HepG2 (cell line): ENCODE measurements around the gene SYMPK.

Experiments
- CTCF ChIP-seq: sonication (generic); formaldehyde crosslinking; IDR thresholded peaks from 2 replicates; pipeline ENCODE4 v1.5.0; 2020; ENCODE audit warnings: mild to moderate bottlenecking, missing genetic modification reagents, moderate library complexity
- NFYB ChIP-seq: sonication (generic); formaldehyde crosslinking; IDR thresholded peaks from 2 replicates; pipeline ENCODE4 v1.4.0; 2020; ENCODE audit warnings: missing genetic modification reagents
- SP1 ChIP-seq, 2 experiments: fragments of 450-650 bp in 1 of 2; sonication (generic) in 1 of 2; formaldehyde crosslinking in 1 of 2; IDR thresholded peaks; 2 replicates each; pipeline versions ENCODE4 v1.4.0 to v1.6.1; 2016 to 2020; ENCODE audit warnings: missing genetic modification reagents in 1 of 2
- ZC3H4 ChIP-seq: sonication (generic); formaldehyde crosslinking; IDR thresholded peaks from 2 replicates; pipeline ENCODE4 v1.4.0; 2020; ENCODE audit warnings: missing genetic modification reagents, borderline replicate concordance
- ZIK1 ChIP-seq: sonication (generic); formaldehyde crosslinking; IDR thresholded peaks from 2 replicates; pipeline ENCODE4 v1.5.0; 2020; ENCODE audit warnings: mild to moderate bottlenecking, low read depth, missing genetic modification reagents, borderline replicate concordance
- ZNF552 ChIP-seq: sonication (generic); formaldehyde crosslinking; IDR thresholded peaks from 2 replicates; pipeline ENCODE4 v1.9.0; 2022; ENCODE audit warnings: missing genetic modification reagents, mild to moderate bottlenecking, borderline replicate concordance
- TF ChIP-seq, protein P1 (sequence below), 2 experiments: IDR thresholded peaks; 2 replicates each; pipeline ENCODE4 v1.6.1; 2011 to 2012; ENCODE audit warnings: low read length in 2 of 2, borderline replicate concordance in 1 of 2, low read depth in 1 of 2, mild to moderate bottlenecking in 1 of 2, moderate library complexity in 1 of 2
- TF ChIP-seq, protein P2 (sequence below): IDR thresholded peaks from 2 replicates; pipeline ENCODE4 v1.6.1; 2012; ENCODE audit warnings: inconsistent platforms

GRCh38 chr19:45779231-45780145 lies 83.5 kb downstream of the SYMPK start:
- TF ChIP-seq, protein P1, sequence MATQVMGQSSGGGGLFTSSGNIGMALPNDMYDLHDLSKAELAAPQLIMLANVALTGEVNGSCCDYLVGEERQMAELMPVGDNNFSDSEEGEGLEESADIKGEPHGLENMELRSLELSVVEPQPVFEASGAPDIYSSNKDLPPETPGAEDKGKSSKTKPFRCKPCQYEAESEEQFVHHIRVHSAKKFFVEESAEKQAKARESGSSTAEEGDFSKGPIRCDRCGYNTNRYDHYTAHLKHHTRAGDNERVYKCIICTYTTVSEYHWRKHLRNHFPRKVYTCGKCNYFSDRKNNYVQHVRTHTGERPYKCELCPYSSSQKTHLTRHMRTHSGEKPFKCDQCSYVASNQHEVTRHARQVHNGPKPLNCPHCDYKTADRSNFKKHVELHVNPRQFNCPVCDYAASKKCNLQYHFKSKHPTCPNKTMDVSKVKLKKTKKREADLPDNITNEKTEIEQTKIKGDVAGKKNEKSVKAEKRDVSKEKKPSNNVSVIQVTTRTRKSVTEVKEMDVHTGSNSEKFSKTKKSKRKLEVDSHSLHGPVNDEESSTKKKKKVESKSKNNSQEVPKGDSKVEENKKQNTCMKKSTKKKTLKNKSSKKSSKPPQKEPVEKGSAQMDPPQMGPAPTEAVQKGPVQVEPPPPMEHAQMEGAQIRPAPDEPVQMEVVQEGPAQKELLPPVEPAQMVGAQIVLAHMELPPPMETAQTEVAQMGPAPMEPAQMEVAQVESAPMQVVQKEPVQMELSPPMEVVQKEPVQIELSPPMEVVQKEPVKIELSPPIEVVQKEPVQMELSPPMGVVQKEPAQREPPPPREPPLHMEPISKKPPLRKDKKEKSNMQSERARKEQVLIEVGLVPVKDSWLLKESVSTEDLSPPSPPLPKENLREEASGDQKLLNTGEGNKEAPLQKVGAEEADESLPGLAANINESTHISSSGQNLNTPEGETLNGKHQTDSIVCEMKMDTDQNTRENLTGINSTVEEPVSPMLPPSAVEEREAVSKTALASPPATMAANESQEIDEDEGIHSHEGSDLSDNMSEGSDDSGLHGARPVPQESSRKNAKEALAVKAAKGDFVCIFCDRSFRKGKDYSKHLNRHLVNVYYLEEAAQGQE (IDR thresholded peaks at IDR 0.05; ENCODE audit: borderline replicate concordance in 1 of 2, low read depth in 1 of 2, low read length in 2 of 2), result no peak
- TF ChIP-seq, protein P2, sequence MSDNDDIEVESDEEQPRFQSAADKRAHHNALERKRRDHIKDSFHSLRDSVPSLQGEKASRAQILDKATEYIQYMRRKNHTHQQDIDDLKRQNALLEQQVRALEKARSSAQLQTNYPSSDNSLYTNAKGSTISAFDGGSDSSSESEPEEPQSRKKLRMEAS, result 0 out of 2 replicates have a peak, but pooled peaks have one; percentile 4
- TF ChIP-seq CTCF (CRISPR knock-in tag) (peak; percentile 83), SP1 (IDR thresholded peaks at IDR 0.05) (no peak), SP1 (CRISPR knock-in tag; IDR thresholded peaks at IDR 0.05) (no peak; the same call in 1 of the 2 replicates), ZIK1 (CRISPR knock-in tag) (no peak), NFYB (CRISPR knock-in tag) (no peak), ZC3H4 (CRISPR knock-in tag) (no peak), ZNF552 (CRISPR knock-in tag) (no peak)
